ENCODE results near the gene ASIC1. TPM values are rescaled to one million over a fixed set of nuclear protein-coding genes. Genes with fewer than 3 reads are reported as not detected.

The ASIC1 gene
- total and polyA plus RNA-seq, 7 donors = 0.20 to 0.82 (median 0.32) TPM

DNA sequence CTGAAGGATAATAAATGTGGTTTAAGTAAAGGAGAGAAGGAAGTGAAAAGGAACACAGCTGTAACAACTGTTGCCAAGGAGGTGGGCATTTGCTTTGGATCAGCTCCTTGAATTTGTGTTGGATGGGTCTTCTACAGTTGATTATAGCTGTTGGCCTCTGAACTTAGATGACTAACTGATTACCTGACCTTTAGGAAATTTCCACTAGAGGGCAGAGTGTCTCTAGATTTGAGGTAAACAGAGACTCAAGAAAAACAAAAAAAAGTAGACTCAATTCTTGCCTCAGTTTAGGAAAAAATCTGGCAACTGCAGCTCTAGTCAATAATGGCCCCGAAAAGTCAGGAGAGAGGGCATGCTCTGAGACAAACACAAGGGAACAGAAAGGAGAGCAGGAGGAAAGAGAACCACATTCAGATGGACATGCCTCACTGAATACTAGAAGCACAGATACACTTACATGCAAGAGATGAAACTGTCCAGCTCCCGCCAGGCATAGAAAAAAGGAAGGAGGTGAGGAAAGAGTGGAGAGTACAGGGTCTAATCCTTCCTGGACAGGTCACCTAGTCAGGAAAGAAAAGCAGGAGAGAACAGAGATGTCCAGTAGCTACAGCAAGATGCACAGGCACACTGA is 75.2 kb downstream of the ASIC1 start:
- Histone ChIP-seq H3K36me3 (ENCODE audit: insufficient read depth in 1 of 2, low read depth in 1 of 2) (peaks cover 0 to 88% of the 10 kb centered on the region in 2 donors), H3K4me3 (no peak overlapping the region), H3K27me3 (ENCODE audit: insufficient read depth in 3 of 3, low read length in 2 of 3) (no peaks in the 10 kb centered on the region), H3K27ac (no peak overlapping the region), H3K9me3 (no peaks in the 10 kb centered on the region), H3K4me1 (no peaks in the 10 kb centered on the region)
- peak; percentile 60 for TF ChIP-seq CTCF (IDR thresholded peaks at IDR 0.05)
- intact Hi-C loops (cut with DNase I) = loop anchor here in 1 of 2 donors (2.0 to 5.0 kb wide), 2 partner anchors 45 to 182 kb away; no protein-coding TSS in a partner anchor
- DNase-seq (no peak), ATAC-seq (peak in 2 of 4 donors; percentile 30 to 67)
- WGBS, 3 donors = 52 to 78% (median 77%) methylated on average over 2 of the region's 2 CpGs

Other genes with a start within 250 kb of the ASIC1 start
- gene NCKAP5L, start 229.2 kb upstream of the ASIC1 start, total RNA-seq = 10 to 100 TPM; 11.7 to 16.5 (median 12.8) TPM
- gene NCKAP5L, start 229.2 kb upstream of the ASIC1 start, polyA plus RNA-seq = 1 to 10 TPM; 6.8 to 7.8 (median 7.1) TPM
- gene BCDIN3D, start 214.5 kb upstream of the ASIC1 start, total RNA-seq = 1 to 10 TPM; 1.6 to 3.5 (median 3.3) TPM
- gene BCDIN3D, start 214.5 kb upstream of the ASIC1 start, polyA plus RNA-seq = 1 to 10 TPM; 1.8 to 9.0 (median 3.1) TPM
- 1 to 10 TPM in 1 of 4 donors, under 1 TPM in 2, not detected in 1; 0.22 to 1.1 (median 0.58) TPM for gene FAIM2, start 153.7 kb upstream of the ASIC1 start, total RNA-seq
- gene FAIM2, start 153.7 kb upstream of the ASIC1 start, polyA plus RNA-seq = under 1 TPM in 2 of 3 donors, not detected in 1; 0.57 to 0.70 TPM
- gene AQP2, start 106.9 kb upstream of the ASIC1 start, total RNA-seq = not detected
- gene AQP2, start 106.9 kb upstream of the ASIC1 start, polyA plus RNA-seq = not detected
- not detected for gene AQP5, start 95.7 kb upstream of the ASIC1 start, total RNA-seq
- gene AQP5, start 95.7 kb upstream of the ASIC1 start, polyA plus RNA-seq = under 1 TPM in 1 of 3 donors, not detected in 2; 0.05 TPM
- not detected for gene AQP6, start 84.6 kb upstream of the ASIC1 start, total RNA-seq
- under 1 TPM in 1 of 3 donors, not detected in 2; 0.04 TPM for gene AQP6, start 84.6 kb upstream of the ASIC1 start, polyA plus RNA-seq
- 1 to 10 TPM; 4.6 to 6.1 (median 5.2) TPM for gene RACGAP1, start 32.1 kb upstream of the ASIC1 start, total RNA-seq
- 10 to 100 TPM in 1 of 3 donors, 1 to 10 TPM in 2; 3.4 to 15.3 (median 5.5) TPM for gene RACGAP1, start 32.1 kb upstream of the ASIC1 start, polyA plus RNA-seq
- 10 to 100 TPM; 14.2 to 21.1 (median 17.9) TPM for gene SMARCD1, start 27.7 kb downstream of the ASIC1 start, total RNA-seq
- gene SMARCD1, start 27.7 kb downstream of the ASIC1 start, polyA plus RNA-seq = 10 to 100 TPM; 11.7 to 20.4 (median 12.3) TPM
- gene GPD1, start 46.4 kb downstream of the ASIC1 start, total RNA-seq = 100 to 1,000 TPM in 3 of 4 donors, 10 to 100 TPM in 1; 92.0 to 221 (median 148) TPM
- 100 to 1,000 TPM in 1 of 3 donors, 10 to 100 TPM in 2; 17.4 to 120 (median 66.0) TPM for gene GPD1, start 46.4 kb downstream of the ASIC1 start, polyA plus RNA-seq
- gene COX14, start 54.6 kb downstream of the ASIC1 start, total RNA-seq = 100 to 1,000 TPM; 101 to 141 (median 115) TPM
- gene COX14, start 54.6 kb downstream of the ASIC1 start, polyA plus RNA-seq = 100 to 1,000 TPM; 132 to 173 (median 132) TPM
- 10 to 100 TPM in 1 of 4 donors, 1 to 10 TPM in 3; 5.2 to 10.7 (median 6.6) TPM for gene CERS5, start 109.8 kb downstream of the ASIC1 start, total RNA-seq
- gene CERS5, start 109.8 kb downstream of the ASIC1 start, polyA plus RNA-seq = 1 to 10 TPM; 7.2 to 8.2 (median 7.5) TPM
- gene LIMA1, start 225.9 kb downstream of the ASIC1 start, total RNA-seq = 10 to 100 TPM in 3 of 4 donors, 1 to 10 TPM in 1; 8.3 to 25.3 (median 17.5) TPM
- gene LIMA1, start 225.9 kb downstream of the ASIC1 start, polyA plus RNA-seq = 1 to 10 TPM; 5.6 to 9.0 (median 8.1) TPM